Astrocyte (in vitro differentiated cells and primary cell): Measurements from ENCODE around the gene IL27RA. TPM values are rescaled to one million over a fixed set of nuclear protein-coding genes. Genes with fewer than 3 reads are reported as not detected.

Experiments used
- DNase-seq: peaks from one replicate; pipeline ENCODE4 v3.0.0-alpha.2; 2010; ENCODE audit warnings: low read depth
- FAIRE-seq: peaks from 2 replicates; lab custom pipeline; 2011; peaks lifted over from hg19 to GRCh38; lab: Jason Lieb, UNC
- H2AFZ ChIP-seq: 2 replicates; pipeline ENCODE4 v1.6.0; 2012; ENCODE audit warnings: low read depth, low read length, inconsistent platforms
- H3K27ac ChIP-seq: 2 replicates; pipeline ENCODE4 v1.5.1; 2011; ENCODE audit warnings: low read depth, low read length, inconsistent platforms
- H3K27me3 ChIP-seq: 2 replicates; pipeline ENCODE4 v1.6.0; 2011; ENCODE audit warnings: low read length, inconsistent platforms; ENCODE audit not compliant: insufficient read depth
- H3K36me3 ChIP-seq: 2 replicates; pipeline ENCODE4 v1.5.1; 2011; ENCODE audit warnings: low read length, inconsistent platforms; ENCODE audit not compliant: insufficient read depth
- H3K4me1 ChIP-seq: 2 replicates; pipeline ENCODE4 v1.5.1; 2011; ENCODE audit warnings: low read length, inconsistent platforms; ENCODE audit not compliant: insufficient read depth
- H3K4me2 ChIP-seq: 2 replicates; pipeline ENCODE4 v1.6.0; 2012; ENCODE audit warnings: low read length, inconsistent platforms
- H3K4me3 ChIP-seq: 2 replicates; pipeline ENCODE4 v1.5.1; 2011; ENCODE audit warnings: low read depth, mild to moderate bottlenecking, low read length, inconsistent platforms; ENCODE audit not compliant: insufficient read depth
- H3K79me2 ChIP-seq: 2 replicates; pipeline ENCODE4 v1.6.0; 2012; ENCODE audit warnings: mild to moderate bottlenecking, low read length, inconsistent platforms; ENCODE audit not compliant: insufficient read depth
- H3K9ac ChIP-seq: 2 replicates; pipeline ENCODE4 v1.6.0; 2012; ENCODE audit warnings: mild to moderate bottlenecking, low read length, inconsistent platforms
- H3K9me3 ChIP-seq: 2 replicates; pipeline ENCODE4 v1.5.1; 2012; ENCODE audit warnings: low read depth, mild to moderate bottlenecking, low read length, inconsistent platforms; ENCODE audit not compliant: insufficient read depth
- H4K20me1 ChIP-seq: 2 replicates; pipeline ENCODE4 v1.6.0; 2012; ENCODE audit warnings: low read length, inconsistent platforms; ENCODE audit not compliant: insufficient read depth
- H3K27ac Mint-ChIP-seq: one replicate; pipeline ENCODE4 v1.8.0; 2021; ENCODE audit warnings: mild to moderate bottlenecking, mixed read lengths; ENCODE audit not compliant: unreplicated experiment
- H3K27me3 Mint-ChIP-seq: one replicate; pipeline ENCODE4 v1.8.0; 2021; ENCODE audit warnings: low read depth, mixed read lengths; ENCODE audit not compliant: unreplicated experiment
- H3K36me3 Mint-ChIP-seq: one replicate; pipeline ENCODE4 v1.8.0; 2021; ENCODE audit warnings: low read depth, mixed read lengths; ENCODE audit not compliant: unreplicated experiment
- H3K4me1 Mint-ChIP-seq: one replicate; pipeline ENCODE4 v1.8.0; 2021; ENCODE audit warnings: low read depth, mixed read lengths; ENCODE audit not compliant: unreplicated experiment
- H3K4me3 Mint-ChIP-seq: one replicate; pipeline ENCODE4 v1.8.0; 2021; ENCODE audit warnings: mild to moderate bottlenecking, moderate library complexity, mixed read lengths; ENCODE audit not compliant: unreplicated experiment
- H3K9me3 Mint-ChIP-seq: one replicate; pipeline ENCODE4 v1.8.0; 2021; ENCODE audit warnings: mild to moderate bottlenecking, mixed read lengths; ENCODE audit not compliant: unreplicated experiment
- EZH2 ChIP-seq: IDR thresholded peaks from 2 replicates; pipeline ENCODE4 v1.6.1; 2012; ENCODE audit warnings: mild to moderate bottlenecking, low read length, inconsistent platforms; ENCODE audit not compliant: insufficient read depth
- total RNA-seq: library from RNA; stranded (reverse); gene quantifications from 2 replicates; pipeline ENCODE4 v1.2.1, GENCODE V29; 2021
- TF ChIP-seq, protein P1 (sequence below): IDR thresholded peaks from 2 replicates; pipeline ENCODE4 v1.5.1; 2011; ENCODE audit warnings: low read depth, mild to moderate bottlenecking, inconsistent platforms, low read length, moderate library complexity; ENCODE audit not compliant: insufficient read depth

Gene IL27RA
- total RNA-seq, 1 donor from 2014 or later = 5.7 TPM

DNA sequence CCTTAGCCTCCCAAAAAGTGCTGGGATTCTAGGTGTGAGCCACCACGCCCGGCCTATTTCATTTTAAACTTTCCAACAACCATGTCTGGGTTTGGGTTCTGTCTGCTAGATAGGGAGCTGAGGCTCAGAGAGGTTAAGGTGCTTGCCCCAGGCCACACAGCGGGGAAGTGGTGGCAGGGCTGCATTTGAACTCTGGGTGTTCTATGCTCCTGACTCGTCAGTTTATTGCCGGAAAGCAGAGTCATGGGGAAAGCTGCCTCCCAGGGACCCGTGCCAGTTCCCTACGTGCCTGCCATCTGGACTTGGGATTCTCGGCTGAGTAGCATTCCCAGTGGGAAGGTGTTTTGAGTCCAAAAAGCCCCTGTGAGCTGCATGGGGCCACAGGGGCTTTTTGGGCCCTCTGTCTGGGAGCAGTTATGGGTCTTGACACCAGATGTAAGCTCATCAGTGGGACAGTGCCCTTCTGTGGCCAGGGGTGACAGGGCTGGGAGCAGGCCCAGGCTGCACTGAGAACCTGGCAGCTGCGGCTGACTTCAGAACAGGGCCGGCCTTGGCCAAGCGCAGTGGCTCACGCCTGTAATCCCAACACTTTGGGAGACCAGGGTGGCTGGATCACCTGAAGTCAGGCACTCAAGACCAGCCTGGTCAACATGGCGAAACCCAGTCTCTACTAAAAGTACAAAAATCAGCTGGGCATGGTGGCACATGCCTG is 36.4 kb upstream of the IL27RA start:
- no peak overlapping the region for H3K27ac Mint-ChIP-seq
- H2AFZ ChIP-seq = no peak overlapping the region
- peaks cover 17% of the 10 kb centered on the region for H4K20me1 ChIP-seq
- peaks cover 14% of the 10 kb centered on the region for H3K79me2 ChIP-seq
- peaks cover 28% of the 10 kb centered on the region for H3K36me3 Mint-ChIP-seq
- no peak overlapping the region for H3K4me2 ChIP-seq
- H3K4me1 Mint-ChIP-seq = no peaks in the 10 kb centered on the region
- no peak overlapping the region for H3K9ac ChIP-seq
- H3K4me3 Mint-ChIP-seq = no peak overlapping the region
- H3K4me3 ChIP-seq = no peak overlapping the region
- no peak for TF ChIP-seq EZH2
- TF ChIP-seq, protein P1, sequence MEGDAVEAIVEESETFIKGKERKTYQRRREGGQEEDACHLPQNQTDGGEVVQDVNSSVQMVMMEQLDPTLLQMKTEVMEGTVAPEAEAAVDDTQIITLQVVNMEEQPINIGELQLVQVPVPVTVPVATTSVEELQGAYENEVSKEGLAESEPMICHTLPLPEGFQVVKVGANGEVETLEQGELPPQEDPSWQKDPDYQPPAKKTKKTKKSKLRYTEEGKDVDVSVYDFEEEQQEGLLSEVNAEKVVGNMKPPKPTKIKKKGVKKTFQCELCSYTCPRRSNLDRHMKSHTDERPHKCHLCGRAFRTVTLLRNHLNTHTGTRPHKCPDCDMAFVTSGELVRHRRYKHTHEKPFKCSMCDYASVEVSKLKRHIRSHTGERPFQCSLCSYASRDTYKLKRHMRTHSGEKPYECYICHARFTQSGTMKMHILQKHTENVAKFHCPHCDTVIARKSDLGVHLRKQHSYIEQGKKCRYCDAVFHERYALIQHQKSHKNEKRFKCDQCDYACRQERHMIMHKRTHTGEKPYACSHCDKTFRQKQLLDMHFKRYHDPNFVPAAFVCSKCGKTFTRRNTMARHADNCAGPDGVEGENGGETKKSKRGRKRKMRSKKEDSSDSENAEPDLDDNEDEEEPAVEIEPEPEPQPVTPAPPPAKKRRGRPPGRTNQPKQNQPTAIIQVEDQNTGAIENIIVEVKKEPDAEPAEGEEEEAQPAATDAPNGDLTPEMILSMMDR = no peak
- H3K27ac ChIP-seq = no peak overlapping the region
- no peaks in the 10 kb centered on the region for H3K27me3 Mint-ChIP-seq
- FAIRE-seq (no peak), DNase-seq (no peak)
- H3K9me3 Mint-ChIP-seq = no peaks in the 10 kb centered on the region
- no peaks in the 10 kb centered on the region for H3K36me3 ChIP-seq
- H3K27me3 ChIP-seq = no peaks in the 10 kb centered on the region
- no peaks in the 10 kb centered on the region for H3K4me1 ChIP-seq
- peaks cover 9% of the 10 kb centered on the region for H3K9me3 ChIP-seq

DNA sequence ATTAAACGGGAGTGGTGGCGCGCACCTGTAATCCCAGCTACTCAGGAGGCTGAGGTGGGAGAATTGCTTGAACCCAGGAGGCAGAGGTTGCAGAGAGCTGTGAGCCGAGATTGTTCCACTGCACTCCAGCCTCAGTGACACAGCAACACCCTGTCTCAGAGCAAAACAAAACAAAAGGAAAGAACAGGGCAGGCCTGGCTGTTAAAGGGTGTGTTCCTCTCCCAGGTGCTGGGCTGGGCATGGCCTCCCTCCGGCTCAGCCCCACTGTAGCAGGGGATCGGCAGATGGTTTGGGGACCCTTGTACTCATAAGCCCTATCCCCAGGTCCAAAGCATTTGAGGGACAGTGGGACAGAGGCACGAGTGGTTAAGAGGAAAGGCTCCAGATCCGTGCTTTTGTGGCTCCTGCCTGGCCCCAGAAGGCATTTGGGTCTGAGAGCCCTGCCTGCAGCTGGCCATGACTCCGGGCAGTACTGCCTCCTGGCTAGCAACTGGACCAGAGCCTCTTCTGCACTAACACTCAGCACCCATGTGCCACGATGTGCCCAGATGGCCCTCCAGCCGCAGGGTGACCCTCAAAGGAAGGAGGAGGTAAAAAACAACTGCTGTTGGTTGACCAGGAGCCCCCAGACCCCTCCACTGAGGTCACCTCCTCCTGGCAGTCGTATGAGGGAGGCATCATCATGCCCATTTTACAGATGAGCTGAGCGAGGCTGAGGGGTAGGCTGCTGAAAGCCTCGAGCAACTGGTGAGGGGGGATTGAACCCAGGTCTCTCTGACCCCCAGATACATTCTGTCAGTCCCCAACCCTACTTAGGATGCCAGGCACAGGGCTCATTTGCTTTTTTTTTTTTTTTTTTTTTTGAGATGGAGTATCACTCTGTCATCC is 35.4 kb upstream of the IL27RA start:
- H3K9ac ChIP-seq = no peak overlapping the region
- no peak overlapping the region for H2AFZ ChIP-seq
- no peaks in the 10 kb centered on the region for H3K4me1 Mint-ChIP-seq
- peaks cover 9% of the 10 kb centered on the region for H3K9me3 ChIP-seq
- no peak overlapping the region for H3K4me2 ChIP-seq
- H4K20me1 ChIP-seq = peaks cover 21% of the 10 kb centered on the region
- no peaks in the 10 kb centered on the region for H3K4me1 ChIP-seq
- H3K4me3 ChIP-seq = no peak overlapping the region
- H3K9me3 Mint-ChIP-seq = no peaks in the 10 kb centered on the region
- FAIRE-seq (no peak), DNase-seq (no peak)
- peaks cover 14% of the 10 kb centered on the region for H3K79me2 ChIP-seq
- no peaks in the 10 kb centered on the region for H3K27me3 Mint-ChIP-seq
- H3K27ac Mint-ChIP-seq = no peak overlapping the region
- no peaks in the 10 kb centered on the region for H3K36me3 ChIP-seq
- H3K4me3 Mint-ChIP-seq = no peak overlapping the region
- H3K27me3 ChIP-seq = no peaks in the 10 kb centered on the region
- no peak overlapping the region for H3K27ac ChIP-seq
- H3K36me3 Mint-ChIP-seq = peaks cover 26% of the 10 kb centered on the region
- TF ChIP-seq, protein P1 = no peak
- TF ChIP-seq EZH2 = no peak
